ENCODE measurements around the gene SREBF1. TPM values are rescaled to one million over a fixed set of nuclear protein-coding genes. Genes with fewer than 3 reads are reported as not detected.

The SREBF1 gene
- polyA plus RNA-seq, 3 donors = 7.6 to 35.9 (median 10.5) TPM

GRCh38 chr17:17844079-17844478, 7.3 kb upstream of the SREBF1 start:
- Mint-ChIP-seq H3K27ac (no peak overlapping the region), H3K9me3 (no peaks in the 10 kb centered on the region), H3K4me1 (peaks cover 31% of the 10 kb centered on the region), H3K36me3 (peaks cover 22% of the 10 kb centered on the region in 2 donors), H3K4me3 (no peak overlapping the region), H3K27me3 (ENCODE audit: low read depth in 3 of 3) (no peaks in the 10 kb centered on the region)
- no peaks in the 10 kb centered on the region for H4K20me1 ChIP-seq (ENCODE audit: insufficient read depth, low read length)
- H3K4me3 ChIP-seq (replicated peaks in 1 of 3; ENCODE audit: low read depth in 2 of 3, low read length in 3 of 3) = no peak overlapping the region
- H3K27ac ChIP-seq (ENCODE audit: low read depth in 1 of 2, low read length in 2 of 2) = no peak overlapping the region
- no peak overlapping the region for H2AFZ ChIP-seq (ENCODE audit: insufficient read depth, low read depth, low read length, poor library complexity, severe bottlenecking)
- no peak overlapping the region for H3K4me2 ChIP-seq (replicated peaks; ENCODE audit: extremely low read depth, low read length, poor library complexity, severe bottlenecking)
- no peaks in the 10 kb centered on the region for H3K27me3 ChIP-seq (ENCODE audit: control insufficient read depth in 2 of 2, insufficient read depth in 2 of 2, low read length in 2 of 2)
- peaks cover 34 to 39% of the 10 kb centered on the region in 2 donors for H3K4me1 ChIP-seq (ENCODE audit: control insufficient read depth in 1 of 2, insufficient read depth in 2 of 2, low read length in 2 of 2)
- TF ChIP-seq, protein P1, sequence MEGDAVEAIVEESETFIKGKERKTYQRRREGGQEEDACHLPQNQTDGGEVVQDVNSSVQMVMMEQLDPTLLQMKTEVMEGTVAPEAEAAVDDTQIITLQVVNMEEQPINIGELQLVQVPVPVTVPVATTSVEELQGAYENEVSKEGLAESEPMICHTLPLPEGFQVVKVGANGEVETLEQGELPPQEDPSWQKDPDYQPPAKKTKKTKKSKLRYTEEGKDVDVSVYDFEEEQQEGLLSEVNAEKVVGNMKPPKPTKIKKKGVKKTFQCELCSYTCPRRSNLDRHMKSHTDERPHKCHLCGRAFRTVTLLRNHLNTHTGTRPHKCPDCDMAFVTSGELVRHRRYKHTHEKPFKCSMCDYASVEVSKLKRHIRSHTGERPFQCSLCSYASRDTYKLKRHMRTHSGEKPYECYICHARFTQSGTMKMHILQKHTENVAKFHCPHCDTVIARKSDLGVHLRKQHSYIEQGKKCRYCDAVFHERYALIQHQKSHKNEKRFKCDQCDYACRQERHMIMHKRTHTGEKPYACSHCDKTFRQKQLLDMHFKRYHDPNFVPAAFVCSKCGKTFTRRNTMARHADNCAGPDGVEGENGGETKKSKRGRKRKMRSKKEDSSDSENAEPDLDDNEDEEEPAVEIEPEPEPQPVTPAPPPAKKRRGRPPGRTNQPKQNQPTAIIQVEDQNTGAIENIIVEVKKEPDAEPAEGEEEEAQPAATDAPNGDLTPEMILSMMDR (IDR thresholded peaks at IDR 0.05) = no peak
- intact Hi-C loops (cut with micrococcal nuclease) = no loop called here
- no peaks in the 10 kb centered on the region for H3K9me3 ChIP-seq (replicated peaks in 1 of 2; ENCODE audit: control insufficient read depth in 1 of 2, insufficient read depth in 1 of 2, low read length in 2 of 2)
- H3K9ac ChIP-seq (ENCODE audit: insufficient read depth, low read length, poor library complexity, severe bottlenecking) = no peak overlapping the region
- H3K79me2 ChIP-seq (ENCODE audit: insufficient read depth, low read length) = peaks cover 4% of the 10 kb centered on the region
- WGBS (ENCODE audit: insufficient coverage) = 90% methylated on average over 3 of the region's 7 CpGs
- H3K36me3 ChIP-seq (replicated peaks in 1 of 2; ENCODE audit: control insufficient read depth in 1 of 2, insufficient read depth in 2 of 2, low read length in 2 of 2) = peaks cover 8 to 19% of the 10 kb centered on the region in 2 donors
- no peak for DNase-seq

DNA sequence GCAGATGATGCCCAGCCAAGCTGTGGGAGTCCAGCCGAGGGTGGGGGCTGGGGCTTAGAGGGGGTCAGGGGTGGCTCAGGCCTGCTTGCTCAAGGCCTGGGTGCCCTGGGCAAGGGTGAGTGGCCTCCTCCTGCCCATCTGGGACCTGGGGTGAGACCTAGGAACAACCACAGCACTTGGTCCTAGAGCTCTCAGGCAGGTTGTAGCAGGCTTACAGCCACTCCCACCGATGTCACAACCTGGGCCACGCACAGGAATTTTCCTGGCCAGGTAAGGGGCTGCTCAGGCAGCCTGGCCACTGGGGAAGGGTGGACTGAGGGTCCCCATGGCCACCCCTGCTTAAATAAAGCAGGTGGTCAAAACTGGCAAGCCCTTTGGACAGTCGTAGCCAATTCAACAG, 6.3 kb upstream of the SREBF1 start:
- no peaks in the 10 kb centered on the region for H3K27me3 ChIP-seq (ENCODE audit: control insufficient read depth in 2 of 2, insufficient read depth in 2 of 2, low read length in 2 of 2)
- H3K4me1 ChIP-seq (ENCODE audit: control insufficient read depth in 1 of 2, insufficient read depth in 2 of 2, low read length in 2 of 2) = peaks cover 34 to 39% of the 10 kb centered on the region in 2 donors
- TF ChIP-seq, protein P1 (IDR thresholded peaks at IDR 0.05) = no peak
- no peaks in the 10 kb centered on the region for H4K20me1 ChIP-seq (ENCODE audit: insufficient read depth, low read length)
- H3K79me2 ChIP-seq (ENCODE audit: insufficient read depth, low read length) = peaks cover 4% of the 10 kb centered on the region
- H3K9me3 ChIP-seq (replicated peaks in 1 of 2; ENCODE audit: control insufficient read depth in 1 of 2, insufficient read depth in 1 of 2, low read length in 2 of 2) = no peaks in the 10 kb centered on the region
- H3K36me3 Mint-ChIP-seq = peaks cover 19 to 22% of the 10 kb centered on the region in 2 donors
- no peak overlapping the region for H3K4me3 Mint-ChIP-seq
- no peak overlapping the region for H3K27ac ChIP-seq (ENCODE audit: low read depth in 1 of 2, low read length in 2 of 2)
- no peak for DNase-seq
- peaks cover 33% of the 10 kb centered on the region for H3K4me1 Mint-ChIP-seq
- no peak overlapping the region for H2AFZ ChIP-seq (ENCODE audit: insufficient read depth, low read depth, low read length, poor library complexity, severe bottlenecking)
- 92% methylated on average over 2 of the region's 4 CpGs for WGBS (ENCODE audit: insufficient coverage)
- H3K27me3 Mint-ChIP-seq (ENCODE audit: low read depth in 3 of 3) = no peaks in the 10 kb centered on the region
- H3K36me3 ChIP-seq (replicated peaks in 1 of 2; ENCODE audit: control insufficient read depth in 1 of 2, insufficient read depth in 2 of 2, low read length in 2 of 2) = peaks cover 8 to 19% of the 10 kb centered on the region in 2 donors
- intact Hi-C loops (cut with micrococcal nuclease) = no loop called here
- H3K9me3 Mint-ChIP-seq = no peaks in the 10 kb centered on the region
- H3K4me3 ChIP-seq (replicated peaks in 1 of 3; ENCODE audit: low read depth in 2 of 3, low read length in 3 of 3) = no peak overlapping the region
- no peak overlapping the region for H3K27ac Mint-ChIP-seq
- no peak overlapping the region for H3K4me2 ChIP-seq (replicated peaks; ENCODE audit: extremely low read depth, low read length, poor library complexity, severe bottlenecking)
- H3K9ac ChIP-seq (ENCODE audit: insufficient read depth, low read length, poor library complexity, severe bottlenecking) = no peak overlapping the region

Data from CD14-positive monocyte (primary cell).